H1 (cell line): ENCODE results near the gene INSYN2A.

Experiments used
- ASH2L ChIP-seq: fragments of 200-600, 300-600 bp; sonication (generic); IDR thresholded peaks from one replicate; pipeline ENCODE4 v1.7.1; 2017; ENCODE audit warnings: low read length
- ATF3 ChIP-seq: IDR thresholded peaks from 2 replicates; pipeline ENCODE4 v1.6.1; 2011; ENCODE audit warnings: low read depth, mild to moderate bottlenecking, low read length; ENCODE audit not compliant: insufficient read depth
- BRCA1 ChIP-seq: IDR thresholded peaks from 2 replicates; pipeline ENCODE4 v1.6.1; 2012; ENCODE audit warnings: low read depth, low read length, improper control_type of control experiment
- CTCF ChIP-seq, 3 experiments: IDR thresholded peaks; 1 replicate in 2 of 3; 2 replicates in 1 of 3; pipeline versions ENCODE4 v1.5.1 to v1.6.1; 2011; ENCODE audit warnings: low read length in 3 of 3, mild to moderate bottlenecking in 3 of 3, inconsistent platforms in 2 of 3, low read depth in 1 of 3, moderate library complexity in 1 of 3; ENCODE audit not compliant: insufficient read depth in 1 of 3; ENCODE audit errors: control extremely low read depth in 1 of 3
- EP300 ChIP-seq, 2 experiments: IDR thresholded peaks; 1 replicate in 1 of 2; 2 replicates in 1 of 2; pipeline ENCODE4 v1.6.1; 2011 to 2012; ENCODE audit warnings: low read depth in 2 of 2, low read length in 2 of 2, mild to moderate bottlenecking in 2 of 2, borderline replicate concordance in 1 of 2, inconsistent platforms in 1 of 2, moderate library complexity in 1 of 2
- JUN ChIP-seq: IDR thresholded peaks from 2 replicates; pipeline ENCODE4 v1.6.1; 2011; ENCODE audit warnings: low read depth, mild to moderate bottlenecking, improper control_type of control experiment, low read length
- POLR2A ChIP-seq, 2 experiments: IDR thresholded peaks; 1 replicate in 1 of 2; 2 replicates in 1 of 2; pipeline ENCODE4 v1.6.1; 2011; ENCODE audit warnings: low read depth in 2 of 2, low read length in 2 of 2, mild to moderate bottlenecking in 2 of 2; ENCODE audit errors: control extremely low read depth in 1 of 2
- POLR2AphosphoS5 ChIP-seq: IDR thresholded peaks from 2 replicates; pipeline ENCODE4 v1.6.1; 2011; ENCODE audit warnings: low read depth, low read length
- RFX5 ChIP-seq: IDR thresholded peaks from 2 replicates; pipeline ENCODE4 v1.6.1; 2011; ENCODE audit warnings: low read depth, low read length, improper control_type of control experiment, borderline replicate concordance
- TF ChIP-seq, protein P1 (sequence below): IDR thresholded peaks from 2 replicates; pipeline ENCODE4 v1.6.1; 2012; ENCODE audit warnings: low read length, inconsistent platforms

- no peak for TF ChIP-seq BRCA1
- TF ChIP-seq EP300 (IDR thresholded peaks at IDR 0.05; ENCODE audit: borderline replicate concordance in 1 of 2, low read depth in 2 of 2, low read length in 2 of 2), result no peak
- TF ChIP-seq CTCF (IDR thresholded peaks at IDR 0.05; ENCODE audit: control extremely low read depth in 1 of 3, insufficient read depth in 1 of 3, low read depth in 1 of 3, low read length in 3 of 3), result no peak
- no peak for TF ChIP-seq ASH2L
- TF ChIP-seq ATF3, result no peak
- no peak for TF ChIP-seq RFX5
- no peak for TF ChIP-seq POLR2A (IDR thresholded peaks at IDR 0.05; ENCODE audit: control extremely low read depth in 1 of 2, low read depth in 2 of 2, low read length in 2 of 2)
- TF ChIP-seq, protein P1, sequence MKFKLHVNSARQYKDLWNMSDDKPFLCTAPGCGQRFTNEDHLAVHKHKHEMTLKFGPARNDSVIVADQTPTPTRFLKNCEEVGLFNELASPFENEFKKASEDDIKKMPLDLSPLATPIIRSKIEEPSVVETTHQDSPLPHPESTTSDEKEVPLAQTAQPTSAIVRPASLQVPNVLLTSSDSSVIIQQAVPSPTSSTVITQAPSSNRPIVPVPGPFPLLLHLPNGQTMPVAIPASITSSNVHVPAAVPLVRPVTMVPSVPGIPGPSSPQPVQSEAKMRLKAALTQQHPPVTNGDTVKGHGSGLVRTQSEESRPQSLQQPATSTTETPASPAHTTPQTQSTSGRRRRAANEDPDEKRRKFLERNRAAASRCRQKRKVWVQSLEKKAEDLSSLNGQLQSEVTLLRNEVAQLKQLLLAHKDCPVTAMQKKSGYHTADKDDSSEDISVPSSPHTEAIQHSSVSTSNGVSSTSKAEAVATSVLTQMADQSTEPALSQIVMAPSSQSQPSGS, result no peak
- TF ChIP-seq POLR2AphosphoS5, result no peak
- no peak for TF ChIP-seq JUN
Observed at GRCh38 chr10:127176649-127177048, 19.7 kb downstream of the INSYN2A start.
